Epithelial cell of proximal tubule (primary cell): Measurements from ENCODE around the gene WNT7B. TPM values are rescaled to one million over a fixed set of nuclear protein-coding genes. Genes with fewer than 3 reads are reported as not detected.
A peak's percentile ranks its signal among the peaks of the same experiment; 100 is the strongest.

Source experiments
- DNase-seq: peaks from one replicate; pipeline ENCODE4 v3.0.0-alpha.2; 2011; ENCODE audit warnings: low read depth
- H3K4me3 ChIP-seq: 2 replicates; pipeline ENCODE4 v1.5.1; 2011; ENCODE audit warnings: low read depth, mild to moderate bottlenecking, low read length
- total RNA-seq: library from RNA; depleted of rRNA; stranded (reverse); fragments of >200 nt; gene quantifications from 2 replicates; pipeline ENCODE4 v1.2.3, GENCODE V29; 2015
- TF ChIP-seq, protein P1 (sequence below): conservative IDR thresholded peaks from 2 replicates; pipeline ENCODE4 v1.5.1; 2012; ENCODE audit warnings: low read depth, mild to moderate bottlenecking, low read length

The WNT7B gene
- total RNA-seq, 1 donor from 2014 or later = 30.1 TPM

DNA sequence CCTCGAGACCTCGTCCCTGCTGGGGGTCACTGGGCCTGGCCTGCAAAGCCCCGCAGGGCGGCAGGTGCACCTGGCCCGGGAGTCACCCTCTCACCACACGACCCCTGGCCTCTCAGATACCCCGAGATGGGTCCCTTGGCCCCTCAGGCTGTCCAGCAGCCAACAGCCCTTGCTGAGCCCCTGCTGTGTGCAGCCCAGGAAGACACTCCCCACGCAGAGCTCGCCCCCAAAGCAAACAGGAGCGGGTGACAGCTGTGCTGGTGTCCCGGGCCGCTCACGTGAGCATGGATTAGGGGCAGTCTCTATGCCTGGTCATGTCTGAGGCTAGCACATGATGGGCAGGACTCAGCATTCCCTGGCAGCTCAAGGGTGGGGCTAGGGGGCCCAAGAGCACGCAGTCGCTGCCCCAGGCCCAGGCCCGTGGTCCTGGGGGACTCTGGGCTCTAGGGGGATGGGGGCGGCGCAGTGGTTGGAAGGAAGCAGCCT lies 31.3 kb downstream of the WNT7B start:
- no peak overlapping the region for H3K4me3 ChIP-seq
- TF ChIP-seq, protein P1, sequence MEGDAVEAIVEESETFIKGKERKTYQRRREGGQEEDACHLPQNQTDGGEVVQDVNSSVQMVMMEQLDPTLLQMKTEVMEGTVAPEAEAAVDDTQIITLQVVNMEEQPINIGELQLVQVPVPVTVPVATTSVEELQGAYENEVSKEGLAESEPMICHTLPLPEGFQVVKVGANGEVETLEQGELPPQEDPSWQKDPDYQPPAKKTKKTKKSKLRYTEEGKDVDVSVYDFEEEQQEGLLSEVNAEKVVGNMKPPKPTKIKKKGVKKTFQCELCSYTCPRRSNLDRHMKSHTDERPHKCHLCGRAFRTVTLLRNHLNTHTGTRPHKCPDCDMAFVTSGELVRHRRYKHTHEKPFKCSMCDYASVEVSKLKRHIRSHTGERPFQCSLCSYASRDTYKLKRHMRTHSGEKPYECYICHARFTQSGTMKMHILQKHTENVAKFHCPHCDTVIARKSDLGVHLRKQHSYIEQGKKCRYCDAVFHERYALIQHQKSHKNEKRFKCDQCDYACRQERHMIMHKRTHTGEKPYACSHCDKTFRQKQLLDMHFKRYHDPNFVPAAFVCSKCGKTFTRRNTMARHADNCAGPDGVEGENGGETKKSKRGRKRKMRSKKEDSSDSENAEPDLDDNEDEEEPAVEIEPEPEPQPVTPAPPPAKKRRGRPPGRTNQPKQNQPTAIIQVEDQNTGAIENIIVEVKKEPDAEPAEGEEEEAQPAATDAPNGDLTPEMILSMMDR = no peak
- no peak for DNase-seq

DNA sequence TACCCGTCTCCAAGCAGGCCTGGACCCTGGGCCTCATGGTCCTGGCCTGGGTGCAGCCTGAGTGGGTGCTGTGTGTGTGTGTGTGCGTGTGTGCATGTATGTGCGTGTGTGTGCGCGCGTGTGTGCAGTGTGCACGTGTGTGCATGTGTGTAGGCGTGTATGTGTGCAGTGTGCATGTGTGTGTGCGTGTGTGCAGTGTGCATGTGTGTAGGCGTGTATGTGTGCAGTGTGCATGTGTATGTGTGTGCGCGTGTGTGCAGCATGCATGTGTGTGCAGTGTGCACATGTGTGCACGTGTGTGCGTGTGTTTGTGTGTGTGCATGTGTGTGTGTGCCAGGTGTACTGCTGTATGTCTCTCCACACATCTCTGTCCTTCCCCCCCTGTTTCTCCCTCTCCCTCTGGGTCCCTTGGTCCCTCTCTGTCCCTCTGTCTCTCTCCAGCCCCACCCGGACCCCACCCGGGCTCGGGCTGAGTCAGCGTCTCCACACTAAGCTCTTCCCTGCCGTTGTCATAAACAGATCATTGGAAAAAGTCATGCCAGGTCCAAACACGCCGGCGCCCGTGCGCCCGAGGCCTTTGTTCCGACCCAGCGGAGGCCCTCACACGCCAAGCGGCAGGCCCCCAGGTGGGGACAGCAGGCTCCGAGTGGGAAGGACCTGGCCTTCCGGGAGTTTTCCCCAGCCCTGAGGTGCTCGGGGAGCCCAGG lies 34.0 kb downstream of the WNT7B start:
- no peak for DNase-seq
- TF ChIP-seq, protein P1 = no peak
- H3K4me3 ChIP-seq = no peak overlapping the region

DNA sequence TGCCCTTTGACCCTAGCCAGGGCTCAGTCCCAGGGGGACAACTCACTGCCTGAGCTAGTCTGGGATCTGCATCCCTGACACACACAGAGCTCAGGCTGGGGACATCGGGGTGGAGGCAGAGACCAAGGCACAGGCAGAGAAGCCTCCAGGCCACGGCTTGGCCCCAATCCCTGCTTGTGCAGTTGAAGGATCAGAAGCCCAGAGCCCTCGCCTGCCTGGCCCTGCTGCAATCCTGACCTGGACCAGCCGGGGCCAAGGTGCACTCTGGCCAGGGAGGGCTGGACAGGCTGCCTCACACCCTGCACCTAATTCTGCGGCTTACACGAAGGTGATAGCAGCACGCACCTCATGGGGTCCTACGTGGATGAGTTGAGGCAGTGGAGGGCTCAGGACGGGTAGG lies 34.6 kb downstream of the WNT7B start:
- no peak for DNase-seq
- H3K4me3 ChIP-seq = no peak overlapping the region
- TF ChIP-seq, protein P1 = no peak

DNA sequence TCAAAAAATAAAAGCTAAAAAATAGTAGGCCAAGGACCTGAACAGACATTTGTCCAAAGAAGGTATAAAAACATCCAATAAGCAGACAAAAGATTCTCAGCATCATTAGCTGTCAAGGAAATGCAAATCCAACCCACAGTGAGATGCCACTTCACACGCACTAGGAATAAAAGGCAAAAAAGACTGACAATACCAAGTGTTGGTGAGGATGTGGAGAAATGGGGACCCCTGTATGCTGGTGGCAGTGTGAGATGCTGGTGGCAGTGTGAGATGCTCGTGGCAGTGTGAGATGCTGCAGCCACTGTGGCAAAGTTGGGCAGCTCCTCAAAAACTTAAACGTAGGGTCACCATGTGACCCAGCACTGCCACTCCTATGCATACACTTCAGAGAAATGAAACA lies 38.0 kb downstream of the WNT7B start:
- H3K4me3 ChIP-seq = no peak overlapping the region
- TF ChIP-seq, protein P1 = no peak
- no peak for DNase-seq

DNA sequence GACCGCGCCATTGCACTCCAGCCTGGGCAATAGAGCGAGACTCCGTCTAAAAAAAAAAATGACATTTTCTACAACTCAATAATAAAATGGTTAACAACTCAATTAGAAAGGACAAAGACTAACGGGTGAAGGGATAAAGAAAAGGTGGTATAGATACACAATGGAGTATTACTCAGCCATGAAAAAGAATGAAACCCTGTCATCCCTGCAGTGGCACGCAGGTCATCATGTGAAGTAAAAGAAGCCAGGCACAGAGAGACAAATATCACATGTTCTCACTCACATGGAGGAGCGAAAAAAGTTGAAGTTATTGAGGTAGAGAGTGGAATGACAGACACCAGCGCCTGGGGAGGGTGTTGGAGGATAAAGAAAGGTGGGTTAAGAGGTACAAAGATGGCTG lies 39.0 kb downstream of the WNT7B start:
- no peak for DNase-seq
- no peak overlapping the region for H3K4me3 ChIP-seq
- TF ChIP-seq, protein P1 = no peak

DNA sequence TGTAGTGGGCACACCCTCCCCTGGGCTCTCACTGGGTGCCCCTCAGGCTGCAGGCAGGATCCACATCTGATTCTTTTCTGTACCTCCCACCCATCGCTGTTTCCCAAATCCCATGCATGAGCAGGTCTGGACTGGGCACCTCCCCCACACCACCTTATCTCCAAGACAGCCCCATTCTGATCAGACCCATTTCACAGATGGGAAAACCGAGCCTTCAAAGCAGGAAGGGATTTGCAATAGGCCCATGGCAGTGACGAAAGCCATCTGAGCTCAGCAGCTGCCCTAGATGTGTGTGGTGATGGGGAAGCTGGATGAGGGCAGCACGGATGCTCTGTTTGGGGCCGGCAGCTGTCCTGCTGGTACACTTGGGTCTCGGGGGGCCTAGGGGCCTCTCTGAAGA lies 41.4 kb downstream of the WNT7B start:
- TF ChIP-seq, protein P1 = no peak
- no peak for DNase-seq
- no peak overlapping the region for H3K4me3 ChIP-seq

DNA sequence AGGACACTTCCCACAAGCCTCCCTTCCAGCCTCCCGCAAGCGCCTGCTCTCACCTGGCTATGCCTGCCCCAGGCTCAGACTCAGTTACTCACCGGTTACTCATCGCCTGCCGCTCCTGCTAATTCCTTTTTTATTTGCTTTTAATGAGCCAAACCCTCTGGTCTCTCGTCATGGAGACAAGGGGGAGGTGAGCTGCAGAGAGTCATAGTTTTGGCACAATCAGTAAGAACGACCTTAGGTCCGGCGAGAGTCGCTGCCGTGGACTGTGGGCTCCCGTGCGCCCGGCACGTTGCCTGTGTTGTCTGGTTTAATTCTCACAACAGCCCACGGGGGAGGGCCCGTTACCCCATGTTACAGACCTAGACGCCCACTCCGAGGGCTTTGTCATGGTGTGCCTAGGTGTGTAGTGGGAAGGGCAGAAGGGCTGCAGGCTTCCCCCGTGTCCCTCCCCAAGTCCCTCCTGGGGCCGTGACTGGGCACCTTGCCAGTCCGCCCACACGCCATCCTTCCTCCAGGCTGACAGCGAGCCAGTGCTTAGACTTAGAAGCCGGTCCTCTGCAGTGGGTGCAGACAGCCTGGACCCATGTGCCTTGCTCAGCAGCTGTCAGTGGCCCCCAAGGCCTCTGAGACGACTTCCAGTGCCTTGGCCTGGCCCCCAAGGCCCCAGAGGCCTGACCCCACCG lies 42.2 kb downstream of the WNT7B start:
- peak overlapping the region; percentile 40 for H3K4me3 ChIP-seq
- TF ChIP-seq, protein P1 = no peak
- peak; percentile 80 for DNase-seq
